SK-N-SH treated with all-trans-retinoic acid at 6 μM for 48 hours (cell line): ENCODE data around the gene FGF13.

ENCODE experiments used
- RARB ChIP-seq: fragments of 250-450 bp; sonication (Bioruptor Pico); IDR thresholded peaks from 2 replicates; pipeline ENCODE4 v1.8.0; 2021; ENCODE audit warnings: mild to moderate bottlenecking, moderate library complexity
- ZNF70 ChIP-seq: fragments of 450-650 bp; formaldehyde crosslinking; IDR thresholded peaks from 2 replicates; pipeline ENCODE4 v1.5.0; 2020; ENCODE audit warnings: mild to moderate bottlenecking, moderate library complexity
- TF ChIP-seq, protein P1 (sequence below): fragments of 250-450 bp; sonication (Bioruptor Pico); IDR thresholded peaks from 2 replicates; pipeline ENCODE4 v1.8.0; 2020; ENCODE audit warnings: mild to moderate bottlenecking, moderate library complexity, borderline replicate concordance

DNA sequence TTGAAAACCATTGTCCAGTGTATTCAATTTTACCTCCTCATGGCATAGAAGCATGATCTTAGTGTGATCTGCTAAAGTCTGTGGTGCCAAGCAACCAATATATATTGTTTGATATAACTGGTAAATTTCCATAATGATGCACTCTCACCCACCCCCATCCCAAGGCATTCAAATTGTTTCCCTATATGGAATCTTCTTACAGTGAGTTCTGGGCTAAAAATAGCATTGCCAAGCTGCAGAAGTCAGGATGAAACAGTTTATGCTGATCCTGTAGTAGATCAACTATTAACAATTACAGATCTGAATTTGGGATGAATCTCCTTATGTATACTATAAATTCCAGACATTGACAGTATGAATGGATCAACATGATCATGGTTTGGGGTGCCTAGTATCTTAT lies 20.9 kb downstream of the FGF13 start:
- TF ChIP-seq ZNF70 (CRISPR knock-in tag) (no peak), RARB (CRISPR knock-in tag) (no peak)
- TF ChIP-seq, protein P1, sequence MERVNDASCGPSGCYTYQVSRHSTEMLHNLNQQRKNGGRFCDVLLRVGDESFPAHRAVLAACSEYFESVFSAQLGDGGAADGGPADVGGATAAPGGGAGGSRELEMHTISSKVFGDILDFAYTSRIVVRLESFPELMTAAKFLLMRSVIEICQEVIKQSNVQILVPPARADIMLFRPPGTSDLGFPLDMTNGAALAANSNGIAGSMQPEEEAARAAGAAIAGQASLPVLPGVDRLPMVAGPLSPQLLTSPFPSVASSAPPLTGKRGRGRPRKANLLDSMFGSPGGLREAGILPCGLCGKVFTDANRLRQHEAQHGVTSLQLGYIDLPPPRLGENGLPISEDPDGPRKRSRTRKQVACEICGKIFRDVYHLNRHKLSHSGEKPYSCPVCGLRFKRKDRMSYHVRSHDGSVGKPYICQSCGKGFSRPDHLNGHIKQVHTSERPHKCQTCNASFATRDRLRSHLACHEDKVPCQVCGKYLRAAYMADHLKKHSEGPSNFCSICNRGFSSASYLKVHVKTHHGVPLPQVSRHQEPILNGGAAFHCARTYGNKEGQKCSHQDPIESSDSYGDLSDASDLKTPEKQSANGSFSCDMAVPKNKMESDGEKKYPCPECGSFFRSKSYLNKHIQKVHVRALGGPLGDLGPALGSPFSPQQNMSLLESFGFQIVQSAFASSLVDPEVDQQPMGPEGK (CRISPR knock-in tag), result no peak
